A673 (cell line): ENCODE data around the gene MAN2A2. TPM values are rescaled to one million over a fixed set of nuclear protein-coding genes. Genes with fewer than 3 reads are reported as not detected.

ENCODE experiments used
- BruUV-seq: library from RNA; stranded (reverse); fragments of 400-500 nt; replicated peaks from 2 replicates; lab custom pipeline; 2021; lab: Mats Ljungman, UMichigan
- CTCF ChIA-PET: fragments of 300-600 bp; sonication (Branson Sonifier 250); formaldehyde crosslinking; loops from one replicate; lab custom pipeline; 2022; ENCODE audit warnings: antibody characterized with exemption; lab: Charles Lee
- POLR2A ChIA-PET: fragments of 300-600 bp; sonication (Branson Sonifier 250); formaldehyde crosslinking; loops from one replicate; lab custom pipeline; 2022; ENCODE audit warnings: antibody characterized with exemption; ENCODE audit not compliant: low non-redundant PET; lab: Charles Lee
- DNase-seq: peaks from one replicate; pipeline ENCODE4 v3.0.0-alpha.2; 2015; ENCODE audit warnings: low spot score
- H3K27ac ChIP-seq: fragments of 200-600 bp; sonication (generic); 2 replicates; pipeline ENCODE4 v1.5.1; 2016; ENCODE audit warnings: mixed run types, low read depth, mild to moderate bottlenecking, mixed read lengths, antibody characterized with exemption, low read length; ENCODE audit not compliant: poor library complexity, severe bottlenecking
- H3K27me3 ChIP-seq: fragments of 200-600 bp; sonication (generic); replicated peaks from 2 replicates; pipeline ENCODE4 v1.6.1; 2017; ENCODE audit warnings: mixed run types, low read depth, mild to moderate bottlenecking, mixed read lengths, antibody characterized with exemption, low read length; ENCODE audit not compliant: insufficient read depth, poor library complexity
- H3K36me3 ChIP-seq: fragments of 200-600 bp; sonication (generic); 2 replicates; pipeline ENCODE4 v1.6.1; 2016; ENCODE audit warnings: mixed run types, mild to moderate bottlenecking, mixed read lengths, antibody characterized with exemption, low read length; ENCODE audit not compliant: insufficient read depth, poor library complexity, severe bottlenecking
- H3K4me1 ChIP-seq: fragments of 200-600 bp; sonication (generic); 2 replicates; pipeline ENCODE4 v1.6.1; 2017; ENCODE audit warnings: mixed run types, mild to moderate bottlenecking, mixed read lengths, antibody characterized with exemption, low read length; ENCODE audit not compliant: insufficient read depth, poor library complexity, severe bottlenecking
- H3K4me3 ChIP-seq: fragments of 200-600 bp; sonication (generic); 2 replicates; pipeline ENCODE4 v1.5.1; 2016; ENCODE audit warnings: low read depth, mixed run types, mild to moderate bottlenecking, mixed read lengths, low read length; ENCODE audit not compliant: poor library complexity, severe bottlenecking
- H3K9me3 ChIP-seq: fragments of 200-600 bp; sonication (generic); 2 replicates; pipeline ENCODE4 v1.6.1; 2016; ENCODE audit warnings: mixed run types, low read depth, mild to moderate bottlenecking, mixed read lengths, antibody characterized with exemption, low read length; ENCODE audit not compliant: poor library complexity, severe bottlenecking
- EZH2 ChIP-seq: fragments of 200-600 bp; sonication (generic); IDR thresholded peaks from 2 replicates; pipeline ENCODE4 v1.6.1; 2017; ENCODE audit warnings: borderline replicate concordance, low read depth, mild to moderate bottlenecking, mixed read lengths, antibody characterized with exemption, low read length; ENCODE audit not compliant: poor library complexity, severe bottlenecking
- intact Hi-C: fragments of 100-400 bp; cut with micrococcal nuclease; formaldehyde crosslinking; loops from one replicate; pipeline ENCODE4 v1.10.0; 2022; ENCODE audit not compliant: unreplicated experiment
- total RNA-seq: library from RNA; stranded (reverse); gene quantifications from 2 replicates; pipeline ENCODE4 v1.2.3, GENCODE V29; 2021
- TF ChIP-seq, protein P1 (sequence below): fragments of 300-800, 200-600 bp; sonication (generic); conservative IDR thresholded peaks from 2 replicates; pipeline ENCODE4 v1.5.1; 2017; ENCODE audit warnings: low read depth, mild to moderate bottlenecking, antibody characterized with exemption, low read length, moderate library complexity, mixed read lengths

The MAN2A2 gene
- total RNA-seq, 1 experiment from 2014 or later, result 75.7 TPM

DNA sequence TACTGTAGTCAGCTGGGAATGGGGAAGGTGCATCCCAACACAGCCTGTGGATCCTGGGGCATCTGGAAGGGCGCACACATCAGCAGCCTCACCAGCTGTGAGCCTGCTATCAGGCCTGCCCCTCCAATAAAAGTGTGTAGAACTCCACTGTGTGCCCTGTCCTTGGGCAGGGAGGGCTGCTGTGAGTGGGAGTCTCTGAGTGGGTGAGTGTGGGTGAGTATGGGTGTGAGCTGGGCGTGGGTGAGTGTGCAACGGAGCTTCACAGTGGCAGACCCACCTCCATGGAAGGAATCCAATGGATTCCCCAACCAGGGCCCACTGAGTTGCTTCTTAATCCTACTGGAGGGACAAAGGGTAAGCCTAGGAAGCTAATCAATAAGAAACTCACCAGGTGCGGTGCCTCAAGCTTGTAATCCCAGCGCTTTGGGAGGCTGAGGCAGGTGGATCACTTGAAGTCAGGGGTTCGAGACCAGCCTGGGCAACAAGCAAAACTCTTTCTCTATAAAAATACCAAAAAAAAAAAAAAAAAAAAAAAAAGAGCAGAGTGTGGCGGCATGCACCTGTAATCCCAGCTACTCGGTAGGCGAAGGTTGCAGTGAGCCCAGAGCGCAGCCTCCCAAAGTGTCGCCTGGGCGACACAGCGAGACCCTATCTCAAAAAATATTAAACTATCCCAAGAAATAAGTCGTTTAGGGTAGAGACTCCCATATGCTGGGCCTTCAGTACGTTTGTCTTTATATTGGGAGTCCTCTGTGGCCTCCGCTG lies 51.0 kb downstream of the MAN2A2 start:
- DNase-seq, result no peak
- no peaks in the 10 kb centered on the region for H3K27me3 ChIP-seq
- ChIA-PET POLR2A (interaction anchor here (0.6 to 0.7 kb wide), 2 partner anchors 143 to 718 kb away, joined by 3 to 7 read pairs; no protein-coding TSS in a partner anchor), CTCF (interaction anchor here (1.0 kb wide), 1 partner anchor 21 kb away, joined by 6 read pairs; the partner anchor contains the start of gene HDDC3)
- peak overlapping the region; percentile 76 for H3K4me3 ChIP-seq
- BruUV-seq, result TSS peak; percentile 68
- H3K27ac ChIP-seq, result peak overlapping the region; percentile 98
- H3K4me1 ChIP-seq, result peaks cover 15% of the 10 kb centered on the region
- no peaks in the 10 kb centered on the region for H3K9me3 ChIP-seq
- H3K36me3 ChIP-seq, result peaks cover 28% of the 10 kb centered on the region
- intact Hi-C loops, result no loop called here
- TF ChIP-seq, protein P1, sequence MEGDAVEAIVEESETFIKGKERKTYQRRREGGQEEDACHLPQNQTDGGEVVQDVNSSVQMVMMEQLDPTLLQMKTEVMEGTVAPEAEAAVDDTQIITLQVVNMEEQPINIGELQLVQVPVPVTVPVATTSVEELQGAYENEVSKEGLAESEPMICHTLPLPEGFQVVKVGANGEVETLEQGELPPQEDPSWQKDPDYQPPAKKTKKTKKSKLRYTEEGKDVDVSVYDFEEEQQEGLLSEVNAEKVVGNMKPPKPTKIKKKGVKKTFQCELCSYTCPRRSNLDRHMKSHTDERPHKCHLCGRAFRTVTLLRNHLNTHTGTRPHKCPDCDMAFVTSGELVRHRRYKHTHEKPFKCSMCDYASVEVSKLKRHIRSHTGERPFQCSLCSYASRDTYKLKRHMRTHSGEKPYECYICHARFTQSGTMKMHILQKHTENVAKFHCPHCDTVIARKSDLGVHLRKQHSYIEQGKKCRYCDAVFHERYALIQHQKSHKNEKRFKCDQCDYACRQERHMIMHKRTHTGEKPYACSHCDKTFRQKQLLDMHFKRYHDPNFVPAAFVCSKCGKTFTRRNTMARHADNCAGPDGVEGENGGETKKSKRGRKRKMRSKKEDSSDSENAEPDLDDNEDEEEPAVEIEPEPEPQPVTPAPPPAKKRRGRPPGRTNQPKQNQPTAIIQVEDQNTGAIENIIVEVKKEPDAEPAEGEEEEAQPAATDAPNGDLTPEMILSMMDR, result no peak
- no peak for TF ChIP-seq EZH2

DNA sequence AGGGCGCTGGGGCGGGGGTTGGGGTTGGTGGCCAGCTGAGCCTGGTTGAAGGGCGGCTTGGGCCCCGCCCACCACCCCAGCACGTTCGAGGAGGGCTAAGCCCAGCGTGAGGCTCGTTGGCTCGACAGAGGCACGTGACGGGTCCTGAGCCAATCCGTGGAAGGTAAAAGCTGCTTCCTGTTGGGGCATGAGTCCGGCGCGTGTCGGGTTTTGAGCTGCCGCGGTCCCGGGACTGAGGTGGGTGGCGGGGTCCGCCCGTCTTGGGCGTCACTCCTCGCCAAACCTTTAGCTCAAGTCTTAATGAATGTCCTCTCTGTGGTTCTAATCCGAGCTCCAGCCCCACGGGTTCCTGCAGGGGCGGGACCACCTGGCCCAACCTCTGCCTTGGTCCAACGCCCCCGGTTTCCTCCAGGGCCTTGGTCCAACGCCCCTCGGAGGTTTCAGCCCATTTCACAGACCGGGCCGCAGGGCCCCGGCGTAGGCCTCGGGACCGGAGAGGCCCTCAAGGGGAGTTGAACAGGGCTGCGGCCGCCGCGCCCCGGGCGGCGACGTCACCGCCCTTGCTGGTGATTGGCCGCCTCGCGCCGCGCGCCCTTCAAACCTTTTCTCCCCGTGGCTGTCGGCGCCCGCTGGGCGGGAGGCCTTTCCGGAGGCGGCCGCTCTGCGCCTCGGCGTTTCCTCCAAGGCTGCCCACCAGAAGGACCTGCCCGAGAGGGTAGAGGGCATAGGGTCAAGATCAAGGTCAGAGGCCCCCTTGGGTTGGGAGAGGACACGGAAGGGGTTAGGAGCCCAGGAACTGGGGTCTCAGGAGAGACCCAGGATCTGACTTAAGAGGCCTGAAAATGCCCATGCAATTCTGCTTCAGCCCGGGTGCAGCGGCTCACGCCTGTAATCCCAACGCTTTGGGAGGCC lies 51.9 kb downstream of the MAN2A2 start, which contains the start of gene RCCD1:
RCCD1 (plus strand) TSS at position 173 of the 912 bp plus-strand sequence. CDS start 1,851 bp downstream, outside the sequence.
- ChIA-PET CTCF (interaction anchor here (0.6 to 1.1 kb wide), 3 partner anchors 22 to 38 kb away, joined by 3 to 6 read pairs (median 3); partner anchors contain the start of gene HDDC3), POLR2A (interaction anchor here (0.5 to 0.7 kb wide), 3 partner anchors 15 to 640 kb away, joined by 3 to 10 read pairs (median 7); no protein-coding TSS in a partner anchor)
- Histone ChIP-seq H3K4me1 (peaks cover 15% of the 10 kb centered on the region), H3K27me3 (no peaks in the 10 kb centered on the region), H3K27ac (peak within 1 kb of the TSS; percentile 98), H3K9me3 (no peaks in the 10 kb centered on the region), H3K36me3 (peaks cover 32% of the 10 kb centered on the region), H3K4me3 (peak within 1 kb of the TSS; percentile 76)
- TF ChIP-seq, protein P1, result no peak
- TF ChIP-seq EZH2, result no peak
- intact Hi-C loops, result loop anchor here (1.0 to 5.0 kb wide), 2 partner anchors 20 to 37 kb away; partner anchors contain the start of genes PRC1 and UNC45A
- no TSS peak for BruUV-seq
- peak; percentile 97 for DNase-seq
